Chondrocyte (in vitro differentiated cells): ENCODE results near the gene CKAP4. TPM values are rescaled to one million over a fixed set of nuclear protein-coding genes. Genes with fewer than 3 reads are reported as not detected.

Experiments
- DNase-seq: peaks from one replicate; pipeline ENCODE4 v3.0.0; 2021; ENCODE audit warnings: mixed read lengths, low spot score
- H3K27ac Mint-ChIP-seq: one replicate; pipeline ENCODE4 v1.8.0; 2021; ENCODE audit warnings: mild to moderate bottlenecking, moderate library complexity, mixed read lengths; ENCODE audit not compliant: unreplicated experiment
- H3K27me3 Mint-ChIP-seq: 2 replicates; pipeline ENCODE4 v1.8.0; 2021; ENCODE audit warnings: low read depth, mixed read lengths
- H3K36me3 Mint-ChIP-seq: 2 replicates; pipeline ENCODE4 v1.8.0; 2021; ENCODE audit warnings: low read depth, mixed read lengths
- H3K4me1 Mint-ChIP-seq: 2 replicates; pipeline ENCODE4 v1.8.0; 2021; ENCODE audit warnings: low read depth, mild to moderate bottlenecking, mixed read lengths
- H3K4me3 Mint-ChIP-seq: one replicate; pipeline ENCODE4 v1.8.0; 2021; ENCODE audit warnings: mild to moderate bottlenecking, moderate library complexity, mixed read lengths; ENCODE audit not compliant: unreplicated experiment
- H3K9me3 Mint-ChIP-seq: 2 replicates; pipeline ENCODE4 v1.8.0; 2021; ENCODE audit warnings: low read depth, mixed read lengths
- CTCF ChIP-seq: fragments of 200-600 bp; sonication (generic); IDR thresholded peaks from 2 replicates; pipeline ENCODE4 v1.5.0; 2021; ENCODE audit warnings: antibody characterized with exemption, mild to moderate bottlenecking, moderate library complexity
- total RNA-seq: library from RNA; stranded (reverse); gene quantifications from 3 replicates; pipeline ENCODE4 v1.2.1, GENCODE V29; 2021

Gene CKAP4
- total RNA-seq, 1 donor from 2014 or later: 329 TPM

DNA sequence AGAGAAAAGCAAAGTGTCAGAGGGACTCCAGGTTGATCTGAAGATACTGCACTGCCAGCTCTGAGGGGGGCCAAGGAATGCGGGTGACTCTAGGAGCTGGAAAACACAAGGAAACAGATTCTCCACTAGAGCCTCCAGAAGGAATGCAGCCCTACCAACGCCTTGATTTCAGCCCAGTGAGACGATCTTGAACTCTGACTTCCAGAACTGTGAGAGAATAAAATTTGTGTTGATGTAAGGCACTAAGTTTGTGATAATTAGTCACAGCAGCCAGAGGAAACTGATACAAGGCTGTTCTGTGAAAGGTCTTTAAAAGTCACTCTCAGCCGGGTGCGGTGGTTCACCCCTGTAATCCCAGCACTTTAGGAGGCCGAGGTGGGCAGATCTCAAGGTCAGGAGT is 34.2 kb downstream of the CKAP4 start:
- H3K4me1 Mint-ChIP-seq: peaks cover 13% of the 10 kb centered on the region
- peaks cover 13% of the 10 kb centered on the region for H3K36me3 Mint-ChIP-seq
- no peak overlapping the region for H3K27ac Mint-ChIP-seq
- H3K9me3 Mint-ChIP-seq: peaks cover 11% of the 10 kb centered on the region
- no peak for DNase-seq
- H3K27me3 Mint-ChIP-seq: peaks cover 12% of the 10 kb centered on the region
- H3K4me3 Mint-ChIP-seq: no peak overlapping the region
- no peak for TF ChIP-seq CTCF

DNA sequence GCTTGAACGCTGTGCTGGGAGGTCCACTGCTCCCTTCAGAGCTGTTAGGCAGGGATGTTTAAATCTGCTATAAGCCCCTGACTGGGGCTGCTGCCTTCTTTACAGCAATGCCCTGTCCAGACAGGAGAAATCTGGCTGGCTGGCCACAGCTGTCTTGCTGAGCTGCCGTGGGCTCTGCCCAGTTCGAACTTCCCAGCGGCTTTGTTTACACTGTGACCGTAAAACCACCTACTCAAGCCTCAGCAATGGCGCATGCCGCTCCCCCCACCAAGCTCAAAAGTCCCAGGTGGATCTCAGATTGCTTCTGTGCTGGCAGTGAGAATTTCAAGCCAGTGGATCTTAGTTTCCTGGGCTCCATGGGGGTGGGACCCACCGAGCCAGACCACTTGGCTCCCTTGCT is 35.8 kb downstream of the CKAP4 start:
- Mint-ChIP-seq H3K4me3 (no peak overlapping the region), H3K9me3 (peaks cover 8% of the 10 kb centered on the region), H3K27me3 (peaks cover 12% of the 10 kb centered on the region), H3K4me1 (peaks cover 13% of the 10 kb centered on the region), H3K36me3 (peaks cover 9% of the 10 kb centered on the region), H3K27ac (no peak overlapping the region)
- no peak for DNase-seq
- TF ChIP-seq CTCF: no peak

- peaks cover 18% of the 10 kb centered on the region for H3K9me3 Mint-ChIP-seq
- H3K36me3 Mint-ChIP-seq: peaks cover 6% of the 10 kb centered on the region
- no peak overlapping the region for H3K27ac Mint-ChIP-seq
- no peak for DNase-seq
- H3K4me3 Mint-ChIP-seq: no peak overlapping the region
- peak; percentile 29 for TF ChIP-seq CTCF
- no peaks in the 10 kb centered on the region for H3K4me1 Mint-ChIP-seq
- H3K27me3 Mint-ChIP-seq: peaks cover 7% of the 10 kb centered on the region
Measured at GRCh38 chr12:106205208-106206069, 42.4 kb downstream of the CKAP4 start.

DNA sequence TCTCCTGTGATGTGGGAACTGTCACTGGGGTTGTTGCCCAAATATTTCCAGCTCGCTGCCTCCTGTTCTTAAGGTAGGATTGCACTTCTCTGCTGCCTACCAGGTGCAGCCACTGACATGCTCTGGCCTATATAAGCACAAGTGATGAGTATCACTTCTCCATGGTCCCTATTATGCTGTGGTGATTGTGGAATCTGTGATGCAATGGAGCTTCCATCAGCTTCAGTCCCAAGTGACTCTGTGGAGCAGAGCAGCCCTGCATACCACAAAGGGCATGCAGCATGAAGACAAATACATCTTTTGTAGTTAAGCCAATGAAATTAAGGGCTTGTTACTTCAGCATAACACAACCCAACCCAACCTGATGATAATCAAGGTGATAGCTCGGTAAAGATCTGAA is 43.5 kb downstream of the CKAP4 start:
- Mint-ChIP-seq H3K36me3 (peaks cover 2% of the 10 kb centered on the region), H3K4me1 (no peaks in the 10 kb centered on the region), H3K4me3 (no peak overlapping the region), H3K9me3 (peaks cover 18% of the 10 kb centered on the region), H3K27me3 (no peaks in the 10 kb centered on the region), H3K27ac (no peak overlapping the region)
- no peak for DNase-seq
- no peak for TF ChIP-seq CTCF

GRCh38 chr12:106197906-106198623 is 49.8 kb downstream of the CKAP4 start:
- no peak for TF ChIP-seq CTCF
- DNase-seq: no peak
- Mint-ChIP-seq H3K4me1 (peaks cover 22% of the 10 kb centered on the region), H3K27me3 (no peaks in the 10 kb centered on the region), H3K9me3 (no peaks in the 10 kb centered on the region), H3K27ac (no peak overlapping the region), H3K4me3 (no peak overlapping the region), H3K36me3 (no peaks in the 10 kb centered on the region)
